Lung (tissue), 12 donors: ENCODE data around the gene AP3D1. TPM values are rescaled to one million over a fixed set of nuclear protein-coding genes. Genes with fewer than 3 reads are reported as not detected.

Source experiments
- ATAC-seq: fragments of 200-7000 bp; cut with Tn5 transposase; one replicate; pipeline ENCODE4 v1.9.1; 2020; ENCODE audit warnings: moderate number of reproducible peaks; ENCODE audit not compliant: insufficient read depth, low FRiP score
- DNase-seq, 3 donors: peaks; one replicate each; pipeline ENCODE4 v3.0.0-alpha.2; 2013 to 2017
- H3K27ac ChIP-seq, 2 donors: one replicate each; pipeline ENCODE4 v1.5.1; 2013; ENCODE audit warnings: mild to moderate bottlenecking in 2 of 2, moderate library complexity in 2 of 2, control low read depth in 1 of 2, inconsistent platforms in 1 of 2, low read depth in 1 of 2, low read length in 1 of 2
- H3K27me3 ChIP-seq, 3 donors: one replicate each; pipeline ENCODE4 v1.5.1; 2013; ENCODE audit warnings: low read length in 2 of 3; ENCODE audit not compliant: control insufficient read depth in 3 of 3, insufficient read depth in 3 of 3
- H3K36me3 ChIP-seq, 4 donors: one replicate each; pipeline ENCODE4 v1.5.1; 2013; ENCODE audit warnings: low read length in 4 of 4, mild to moderate bottlenecking in 1 of 4, moderate library complexity in 1 of 4; ENCODE audit not compliant: control insufficient read depth in 4 of 4, insufficient read depth in 4 of 4
- H3K4me1 ChIP-seq, 5 donors: one replicate each; pipeline ENCODE4 v1.5.1; 2013; ENCODE audit warnings: low read length in 5 of 5, mild to moderate bottlenecking in 2 of 5, moderate library complexity in 1 of 5; ENCODE audit not compliant: control insufficient read depth in 5 of 5, insufficient read depth in 5 of 5
- H3K4me3 ChIP-seq: one replicate; pipeline ENCODE4 v1.5.1; 2013; ENCODE audit warnings: mild to moderate bottlenecking, control low read depth, moderate library complexity
- H3K9ac ChIP-seq, 2 donors: one replicate each; pipeline ENCODE4 v1.5.1; 2013; ENCODE audit warnings: low read length in 2 of 2, control low read depth in 1 of 2; ENCODE audit not compliant: insufficient read depth in 1 of 2
- H3K9me3 ChIP-seq, 4 donors: one replicate each; pipeline ENCODE4 v1.5.1; 2013; ENCODE audit warnings: low read length in 3 of 4, mild to moderate bottlenecking in 1 of 4, moderate library complexity in 1 of 4; ENCODE audit not compliant: control insufficient read depth in 4 of 4, insufficient read depth in 3 of 4
- WGBS, 2 donors: extraction: QIAGEN DNeasy Blood & Tissue Kit; methylation state at CpG; one replicate each; pipeline ENCODE4 v1.1.7; 2013; 5-methylcytosine and 5-hydroxymethylcytosine counted together
- polyA plus RNA-seq, 2 donors: library from polyadenylated mRNA; stranded (reverse); fragments of 200-250 nt; gene quantifications; one replicate each; pipeline ENCODE4 v1.2.1, GENCODE V29; 2013
- total RNA-seq, 2 donors: library from RNA; depleted of rRNA in 1 of 2; stranded (reverse); fragments of >200 nt in 1 of 2; gene quantifications; one replicate each; pipeline ENCODE4 v1.2.1, GENCODE V29; 2014 to 2021
- TF ChIP-seq, protein P1 (sequence below): IDR thresholded peaks from 2 replicates; pipeline ENCODE4 v1.5.1; 2012; ENCODE audit warnings: mild to moderate bottlenecking; ENCODE audit errors: control extremely low read depth, extremely low read depth
- donor health status: control.
- donor health status: control.
- donor health status: Bipolar disorder and iron deficiency.
- donor health status: healthy.
- donor health status: DM: yes; HTN: yes; CAD: no.

AP3D1 gene
- total and polyA plus RNA-seq, 4 donors, result 55.3 to 144 (median 85.4) TPM

DNA sequence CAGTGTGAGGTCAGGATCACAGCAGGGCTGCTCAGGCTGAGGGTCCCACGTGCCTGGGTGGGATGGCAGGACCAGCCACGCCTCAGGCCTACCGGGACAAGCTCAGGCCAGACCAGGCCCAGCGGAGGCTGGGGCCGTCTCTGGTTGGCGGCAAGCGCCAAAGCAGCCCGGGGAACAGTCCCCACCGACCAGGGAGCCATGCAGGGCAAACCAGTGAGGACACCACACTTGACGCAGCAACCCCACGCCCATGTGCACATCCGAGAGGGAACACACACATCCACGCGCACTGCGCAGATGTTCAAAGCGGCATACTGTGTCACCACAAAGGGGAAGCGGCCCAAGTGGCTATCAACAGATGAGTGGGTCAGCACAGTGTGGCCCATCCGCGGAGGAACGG is 39.5 kb downstream of the AP3D1 start:
- H3K9ac ChIP-seq, result no peak overlapping the region
- 93 to 95% methylated on average over 20 of the region's 20 CpGs for WGBS, 2 donors
- H3K9me3 ChIP-seq, result no peaks in the 10 kb centered on the region
- no peak overlapping the region for H3K4me3 ChIP-seq
- peaks cover 17 to 88% (median 37%) of the 10 kb centered on the region in 4 donors for H3K36me3 ChIP-seq
- no peaks in the 10 kb centered on the region for H3K27me3 ChIP-seq
- H3K4me1 ChIP-seq, result no peaks in the 10 kb centered on the region
- DNase-seq (no peak), ATAC-seq (no peak)
- no peak overlapping the region for H3K27ac ChIP-seq
- TF ChIP-seq, protein P1, sequence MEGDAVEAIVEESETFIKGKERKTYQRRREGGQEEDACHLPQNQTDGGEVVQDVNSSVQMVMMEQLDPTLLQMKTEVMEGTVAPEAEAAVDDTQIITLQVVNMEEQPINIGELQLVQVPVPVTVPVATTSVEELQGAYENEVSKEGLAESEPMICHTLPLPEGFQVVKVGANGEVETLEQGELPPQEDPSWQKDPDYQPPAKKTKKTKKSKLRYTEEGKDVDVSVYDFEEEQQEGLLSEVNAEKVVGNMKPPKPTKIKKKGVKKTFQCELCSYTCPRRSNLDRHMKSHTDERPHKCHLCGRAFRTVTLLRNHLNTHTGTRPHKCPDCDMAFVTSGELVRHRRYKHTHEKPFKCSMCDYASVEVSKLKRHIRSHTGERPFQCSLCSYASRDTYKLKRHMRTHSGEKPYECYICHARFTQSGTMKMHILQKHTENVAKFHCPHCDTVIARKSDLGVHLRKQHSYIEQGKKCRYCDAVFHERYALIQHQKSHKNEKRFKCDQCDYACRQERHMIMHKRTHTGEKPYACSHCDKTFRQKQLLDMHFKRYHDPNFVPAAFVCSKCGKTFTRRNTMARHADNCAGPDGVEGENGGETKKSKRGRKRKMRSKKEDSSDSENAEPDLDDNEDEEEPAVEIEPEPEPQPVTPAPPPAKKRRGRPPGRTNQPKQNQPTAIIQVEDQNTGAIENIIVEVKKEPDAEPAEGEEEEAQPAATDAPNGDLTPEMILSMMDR, result no peak

DNA sequence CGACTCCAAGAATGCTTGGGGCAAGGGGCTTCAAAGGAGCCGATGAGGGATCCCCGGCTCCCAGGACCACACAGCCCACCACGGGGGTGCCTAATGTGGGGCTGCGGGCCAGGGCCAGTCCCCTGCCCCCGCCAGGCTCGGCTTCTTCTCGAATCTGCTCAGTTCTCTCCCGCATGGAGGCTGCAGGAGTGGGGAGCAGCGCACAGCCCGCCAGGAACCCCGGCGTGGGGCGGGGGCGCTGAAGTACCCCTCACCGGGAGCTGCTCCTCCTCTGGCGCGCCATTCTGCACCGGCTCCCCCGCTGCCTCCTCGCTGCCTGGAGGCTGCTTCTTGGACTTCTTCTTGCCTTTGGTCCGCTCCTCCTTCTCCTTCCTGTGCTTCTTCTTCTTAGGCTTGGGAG is 39.9 kb downstream of the AP3D1 start:
- TF ChIP-seq, protein P1, result no peak
- Histone ChIP-seq H3K36me3 (peaks cover 17 to 87% (median 34%) of the 10 kb centered on the region in 4 donors), H3K4me3 (no peak overlapping the region), H3K4me1 (no peaks in the 10 kb centered on the region), H3K9ac (no peak overlapping the region), H3K9me3 (no peaks in the 10 kb centered on the region), H3K27ac (no peak overlapping the region), H3K27me3 (no peaks in the 10 kb centered on the region)
- WGBS, 2 donors, result 95 to 98% methylated on average over 17 to 22 of the region's 22 CpGs
- no peak for ATAC-seq
- no peak for DNase-seq

DNA sequence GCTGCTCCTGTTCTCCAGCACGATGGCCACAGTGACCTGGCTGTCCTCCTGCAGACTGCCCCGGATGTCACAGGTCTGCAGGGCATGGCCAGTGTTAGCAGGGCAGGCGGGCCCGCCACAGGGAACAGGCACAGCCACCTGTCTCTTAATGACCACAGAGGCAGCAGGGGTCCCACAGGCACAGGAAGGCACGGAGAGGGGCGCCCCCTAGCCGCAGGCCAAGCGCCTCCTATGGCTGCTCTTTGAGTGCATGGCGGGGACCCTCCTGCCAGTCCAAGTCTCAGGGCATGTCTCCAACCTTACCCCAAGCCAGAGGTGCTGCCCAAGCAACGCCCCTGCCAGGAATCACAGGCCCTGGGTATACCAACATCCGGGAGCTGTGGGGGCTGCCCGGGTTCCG is 40.5 kb downstream of the AP3D1 start:
- Histone ChIP-seq H3K27me3 (no peaks in the 10 kb centered on the region), H3K4me1 (no peaks in the 10 kb centered on the region), H3K27ac (no peak overlapping the region), H3K9ac (no peak overlapping the region), H3K4me3 (no peak overlapping the region), H3K9me3 (no peaks in the 10 kb centered on the region), H3K36me3 (peaks cover 14 to 84% (median 36%) of the 10 kb centered on the region in 4 donors)
- TF ChIP-seq, protein P1, result no peak
- WGBS, 2 donors, result 95 to 98% methylated on average over 12 to 13 of the region's 13 CpGs
- DNase-seq, result no peak
- ATAC-seq, result no peak
